Measurements from ENCODE around the gene PRRT2.

The PRRT2 gene

GRCh38 chr16:29863669-29863984 lies 51.6 kb downstream of the PRRT2 start:
- no peak for DNase-seq

GRCh38 chr16:29864205-29864604 lies 52.2 kb downstream of the PRRT2 start:
- DNase-seq, result no peak

Data from inflammatory macrophage treated with lipopolysaccharide for 4 hours (primary cell).